ENCODE measurements around the gene C1QTNF1.
"Not testable (repeated sequence)": the region's sequence is repeated elsewhere in the genome, so short reads cannot be mapped to it uniquely, and the experiment has no call there.

DNA sequence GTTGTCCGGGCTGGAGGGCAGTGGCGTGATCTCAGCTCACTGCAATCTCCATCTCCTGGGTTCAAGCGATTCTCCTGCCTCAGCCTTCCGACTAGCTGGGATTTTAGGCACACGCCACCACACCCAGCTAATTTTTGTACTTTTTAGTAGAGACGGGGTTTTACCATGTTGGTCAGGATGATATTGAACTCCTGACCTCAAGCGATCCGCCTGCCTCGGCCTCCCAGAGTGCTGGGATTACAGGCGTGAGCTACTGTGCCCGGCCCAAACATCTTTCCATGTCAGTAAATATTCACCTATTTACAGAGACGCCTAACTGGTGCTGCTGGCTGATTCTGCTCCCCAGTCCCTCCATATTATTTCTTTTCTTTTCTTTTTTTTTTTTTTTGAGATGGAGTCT lies 6.7 kb downstream of the C1QTNF1 start:
- TF ChIP-seq ESRRG (CRISPR knock-in tag; IDR thresholded peaks at IDR 0.05); ZFP30 (CRISPR knock-in tag; IDR thresholded peaks at IDR 0.05); GLIS3 (CRISPR knock-in tag; IDR thresholded peaks at IDR 0.05); PPARA (CRISPR knock-in tag; IDR thresholded peaks at IDR 0.05; ENCODE audit: borderline replicate concordance): not testable (repeated sequence)
- TF ChIP-seq, protein P1, sequence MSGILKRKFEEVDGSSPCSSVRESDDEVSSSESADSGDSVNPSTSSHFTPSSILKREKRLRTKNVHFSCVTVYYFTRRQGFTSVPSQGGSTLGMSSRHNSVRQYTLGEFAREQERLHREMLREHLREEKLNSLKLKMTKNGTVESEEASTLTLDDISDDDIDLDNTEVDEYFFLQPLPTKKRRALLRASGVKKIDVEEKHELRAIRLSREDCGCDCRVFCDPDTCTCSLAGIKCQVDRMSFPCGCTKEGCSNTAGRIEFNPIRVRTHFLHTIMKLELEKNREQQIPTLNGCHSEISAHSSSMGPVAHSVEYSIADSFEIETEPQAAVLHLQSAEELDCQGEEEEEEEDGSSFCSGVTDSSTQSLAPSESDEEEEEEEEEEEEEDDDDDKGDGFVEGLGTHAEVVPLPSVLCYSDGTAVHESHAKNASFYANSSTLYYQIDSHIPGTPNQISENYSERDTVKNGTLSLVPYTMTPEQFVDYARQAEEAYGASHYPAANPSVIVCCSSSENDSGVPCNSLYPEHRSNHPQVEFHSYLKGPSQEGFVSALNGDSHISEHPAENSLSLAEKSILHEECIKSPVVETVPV (CRISPR knock-in tag; IDR thresholded peaks at IDR 0.05) = not testable (repeated sequence)
- TF ChIP-seq, protein P2, sequence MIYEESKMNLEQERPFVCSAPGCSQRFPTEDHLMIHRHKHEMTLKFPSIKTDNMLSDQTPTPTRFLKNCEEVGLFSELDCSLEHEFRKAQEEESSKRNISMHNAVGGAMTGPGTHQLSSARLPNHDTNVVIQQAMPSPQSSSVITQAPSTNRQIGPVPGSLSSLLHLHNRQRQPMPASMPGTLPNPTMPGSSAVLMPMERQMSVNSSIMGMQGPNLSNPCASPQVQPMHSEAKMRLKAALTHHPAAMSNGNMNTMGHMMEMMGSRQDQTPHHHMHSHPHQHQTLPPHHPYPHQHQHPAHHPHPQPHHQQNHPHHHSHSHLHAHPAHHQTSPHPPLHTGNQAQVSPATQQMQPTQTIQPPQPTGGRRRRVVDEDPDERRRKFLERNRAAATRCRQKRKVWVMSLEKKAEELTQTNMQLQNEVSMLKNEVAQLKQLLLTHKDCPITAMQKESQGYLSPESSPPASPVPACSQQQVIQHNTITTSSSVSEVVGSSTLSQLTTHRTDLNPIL (CRISPR knock-in tag; IDR thresholded peaks at IDR 0.05; ENCODE audit: low read depth) = not testable (repeated sequence)

All from SK-N-SH treated with all-trans-retinoic acid at 6 μM for 48 hours (cell line).